GM12864 (cell line): Measurements from ENCODE around the gene BPHL.
"Not testable (repeated sequence)": the region's sequence is repeated elsewhere in the genome, so short reads cannot be mapped to it uniquely, and the experiment has no call there.

Experiments used
- DNase-seq: peaks from one replicate; pipeline ENCODE4 v3.0.0-alpha.2; 2011; ENCODE audit warnings: low read depth
- H3K4me3 ChIP-seq: 2 replicates; pipeline ENCODE4 v1.5.1; 2011; ENCODE audit warnings: mild to moderate bottlenecking, low read depth, low read length, control low read depth
- TF ChIP-seq, protein P1 (sequence below): IDR thresholded peaks from 2 replicates; pipeline ENCODE4 v1.5.1; 2011; ENCODE audit warnings: low read depth, mild to moderate bottlenecking, moderate library complexity, low read length, control low read depth, inconsistent platforms; ENCODE audit errors: missing control alignments

The BPHL gene

DNA sequence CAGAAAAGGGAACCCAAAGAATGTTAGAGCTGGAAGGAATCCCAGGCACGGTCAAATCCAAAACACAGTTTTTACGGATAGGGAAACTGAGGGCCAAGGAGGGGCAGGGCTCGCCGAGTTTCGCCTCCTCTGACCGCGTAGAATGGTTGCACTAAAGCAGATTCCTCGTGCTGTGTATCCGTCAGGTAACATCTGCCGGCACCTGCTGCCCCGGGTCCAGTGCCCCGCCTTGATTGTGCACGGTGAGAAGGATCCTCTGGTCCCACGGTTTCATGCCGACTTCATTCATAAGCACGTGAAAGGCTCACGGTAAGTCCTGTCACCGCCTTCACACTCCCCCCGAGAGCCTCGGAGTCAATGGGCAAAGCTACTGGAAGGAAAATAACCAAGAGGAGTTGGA is 21.7 kb downstream of the BPHL start:
- DNase-seq, result no peak
- no peak overlapping the region for H3K4me3 ChIP-seq
- TF ChIP-seq, protein P1, sequence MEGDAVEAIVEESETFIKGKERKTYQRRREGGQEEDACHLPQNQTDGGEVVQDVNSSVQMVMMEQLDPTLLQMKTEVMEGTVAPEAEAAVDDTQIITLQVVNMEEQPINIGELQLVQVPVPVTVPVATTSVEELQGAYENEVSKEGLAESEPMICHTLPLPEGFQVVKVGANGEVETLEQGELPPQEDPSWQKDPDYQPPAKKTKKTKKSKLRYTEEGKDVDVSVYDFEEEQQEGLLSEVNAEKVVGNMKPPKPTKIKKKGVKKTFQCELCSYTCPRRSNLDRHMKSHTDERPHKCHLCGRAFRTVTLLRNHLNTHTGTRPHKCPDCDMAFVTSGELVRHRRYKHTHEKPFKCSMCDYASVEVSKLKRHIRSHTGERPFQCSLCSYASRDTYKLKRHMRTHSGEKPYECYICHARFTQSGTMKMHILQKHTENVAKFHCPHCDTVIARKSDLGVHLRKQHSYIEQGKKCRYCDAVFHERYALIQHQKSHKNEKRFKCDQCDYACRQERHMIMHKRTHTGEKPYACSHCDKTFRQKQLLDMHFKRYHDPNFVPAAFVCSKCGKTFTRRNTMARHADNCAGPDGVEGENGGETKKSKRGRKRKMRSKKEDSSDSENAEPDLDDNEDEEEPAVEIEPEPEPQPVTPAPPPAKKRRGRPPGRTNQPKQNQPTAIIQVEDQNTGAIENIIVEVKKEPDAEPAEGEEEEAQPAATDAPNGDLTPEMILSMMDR, result no peak

DNA sequence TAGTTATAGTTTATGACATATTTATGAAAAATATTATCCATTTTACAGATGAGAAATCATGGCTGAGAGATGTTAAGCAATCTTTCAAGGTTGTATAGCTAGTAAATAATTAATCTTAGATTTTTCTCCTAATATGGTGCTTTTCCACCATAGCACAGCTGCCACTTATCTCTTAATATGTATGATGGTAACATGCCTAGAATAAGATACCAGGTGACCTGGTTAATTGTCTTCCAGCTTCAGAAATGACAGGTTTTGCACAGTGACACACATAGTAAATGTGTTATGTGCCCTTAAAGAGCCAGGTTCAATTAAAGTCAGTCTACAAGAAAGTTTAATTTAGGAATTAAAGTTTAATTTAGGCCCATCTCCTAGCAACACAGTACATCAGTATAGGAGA is 24.0 kb downstream of the BPHL start:
- TF ChIP-seq, protein P1, result no peak
- DNase-seq, result no peak
- no peak overlapping the region for H3K4me3 ChIP-seq

DNA sequence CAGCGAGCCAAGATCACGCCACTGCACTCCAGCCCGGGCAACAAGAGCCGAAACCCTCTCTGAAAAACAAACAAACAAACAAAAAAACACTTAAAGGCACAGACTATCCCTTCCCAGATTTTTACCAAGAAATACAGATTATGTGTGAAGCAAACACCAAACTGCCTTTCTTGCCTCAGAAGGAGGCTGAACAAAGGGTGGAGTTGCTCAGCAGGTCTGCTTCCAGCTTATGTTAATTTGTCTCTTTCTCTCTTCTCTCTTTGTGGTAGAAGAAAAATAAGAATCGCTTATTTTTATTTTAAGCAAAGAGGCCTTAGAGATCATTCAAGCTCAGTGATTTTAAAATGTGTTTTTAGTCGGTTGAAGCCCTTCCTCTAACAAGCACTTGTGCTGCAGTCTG is 24.6 kb downstream of the BPHL start:
- H3K4me3 ChIP-seq, result no peak overlapping the region
- no peak for DNase-seq

DNA sequence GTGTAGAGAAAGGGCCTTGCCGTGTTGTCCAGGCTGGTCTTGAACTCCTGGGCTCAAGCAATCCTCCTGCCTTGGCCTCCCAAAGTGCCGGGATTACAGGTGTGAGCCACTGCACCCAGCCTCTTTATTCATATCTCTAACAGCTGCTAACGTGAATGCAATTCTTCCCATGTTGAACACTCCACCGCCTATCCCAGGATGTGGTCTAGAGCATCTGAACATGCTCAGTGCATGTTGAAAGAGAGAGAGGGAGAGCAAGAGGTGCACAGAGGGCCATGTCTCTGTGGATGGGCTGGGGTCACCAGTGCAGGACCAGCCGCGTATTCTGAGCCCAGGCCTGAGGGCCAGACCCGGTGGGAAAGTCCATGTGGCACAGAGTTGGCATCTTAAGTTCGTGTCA is 26.1 kb downstream of the BPHL start:
- TF ChIP-seq, protein P1, result no peak
- DNase-seq, result no peak
- no peak overlapping the region for H3K4me3 ChIP-seq

More for the DNA sequence above, 24.6 kb downstream of the BPHL start:
- TF ChIP-seq, protein P1, result no peak

DNA sequence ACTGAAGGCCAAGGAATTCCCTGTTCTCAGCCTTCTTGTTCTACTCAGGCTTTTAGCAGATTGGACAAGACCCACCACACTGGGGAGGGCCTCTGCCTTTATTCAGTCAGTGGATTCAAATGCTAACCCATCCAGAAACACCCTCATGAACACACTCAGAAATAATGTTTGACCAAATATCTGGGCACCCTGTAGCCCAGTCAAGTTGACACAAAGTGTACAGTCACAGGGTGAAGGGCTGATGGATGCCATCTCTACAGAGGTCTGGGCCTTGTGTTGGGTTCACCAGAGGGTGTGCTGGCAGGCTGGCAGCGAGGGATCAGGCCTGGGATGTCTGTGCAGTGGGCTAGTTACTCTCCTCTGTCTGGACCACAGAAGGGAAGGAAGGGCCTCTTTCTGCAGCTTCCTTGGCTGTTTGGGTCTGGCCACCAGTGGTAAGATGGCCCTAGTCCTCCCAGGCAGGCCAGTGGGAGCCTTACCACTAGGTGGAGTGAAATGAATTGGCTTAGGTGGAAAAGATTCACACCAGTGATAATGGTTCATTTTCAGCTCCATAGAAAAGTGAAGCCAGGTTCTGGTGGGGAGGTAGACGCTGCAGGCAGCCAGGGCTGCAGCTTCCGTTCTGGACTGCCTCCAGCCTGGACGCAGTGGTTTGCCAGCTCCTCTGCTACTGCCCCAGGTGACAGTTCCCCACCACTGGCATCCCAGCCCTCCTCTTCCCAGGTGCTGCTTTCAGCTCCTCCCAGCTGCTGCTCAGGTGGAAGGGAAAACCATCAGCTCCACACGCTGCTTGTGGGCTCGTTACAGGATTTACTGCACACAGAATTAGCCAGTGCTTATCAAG is 29.6 kb downstream of the BPHL start:
- DNase-seq, result no peak
- H3K4me3 ChIP-seq, result no peak overlapping the region
- TF ChIP-seq, protein P1, result peak; percentile 28

DNA sequence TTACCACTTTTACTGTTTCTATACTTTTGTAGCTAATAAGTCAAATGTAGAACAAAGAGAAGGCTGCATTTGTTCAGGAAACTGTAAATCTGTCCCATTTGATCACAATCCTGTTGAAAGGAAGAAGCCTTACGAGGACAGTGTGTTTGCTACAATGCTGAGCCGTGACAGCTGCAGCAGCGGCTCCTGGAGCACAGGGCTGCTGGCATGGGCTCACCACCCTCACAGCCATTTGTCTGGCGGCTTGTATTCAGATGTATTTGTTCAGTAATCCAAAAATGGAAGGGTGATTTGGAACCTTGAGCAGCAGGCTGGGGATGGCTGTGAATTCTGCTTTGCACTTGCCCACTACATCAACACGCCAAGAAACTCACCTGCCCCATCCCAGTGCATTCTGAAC is 33.2 kb downstream of the BPHL start:
- TF ChIP-seq, protein P1, result no peak
- no peak for DNase-seq
- no peak overlapping the region for H3K4me3 ChIP-seq

DNA sequence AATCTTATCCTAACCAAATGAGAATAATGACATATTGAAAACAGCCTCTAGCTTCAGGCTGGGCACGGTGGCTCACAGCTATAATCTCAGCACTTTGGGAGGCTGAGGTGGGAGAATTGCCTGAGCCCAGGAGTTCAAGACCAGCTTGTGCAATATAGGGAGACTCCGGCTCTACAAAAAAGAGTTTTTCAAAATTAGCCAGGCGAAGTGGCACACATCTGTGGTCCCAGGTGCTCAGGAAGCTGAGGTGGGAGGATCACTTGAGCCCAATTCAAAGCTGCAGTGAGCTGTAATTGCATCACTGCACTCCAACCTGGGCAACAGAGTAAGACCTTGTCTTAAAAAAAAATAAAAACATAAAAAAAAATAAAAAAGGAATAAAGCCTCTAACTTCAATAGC is 34.2 kb downstream of the BPHL start:
- no peak for DNase-seq
- TF ChIP-seq, protein P1, result no peak
- no peak overlapping the region for H3K4me3 ChIP-seq

DNA sequence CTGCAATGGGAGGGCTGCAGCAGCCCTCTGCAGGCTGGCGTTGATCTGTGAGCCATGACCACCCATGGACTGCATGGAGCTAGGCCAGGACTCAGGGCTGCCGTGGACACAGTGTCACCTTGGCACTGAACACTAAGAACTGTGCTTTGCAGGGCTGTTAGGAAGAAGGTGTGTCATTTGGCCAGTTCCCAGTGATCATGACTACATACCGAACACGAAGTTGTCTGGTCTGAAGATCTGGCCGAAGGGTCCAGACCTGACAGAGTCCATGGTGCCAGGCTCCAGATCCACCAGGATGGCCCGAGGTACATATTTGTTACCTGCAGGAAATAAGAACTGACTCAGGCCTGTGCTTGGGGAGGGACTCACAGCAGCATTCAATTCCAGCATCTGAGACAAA is 36.9 kb downstream of the BPHL start:
- not testable (repeated sequence) for H3K4me3 ChIP-seq, DNase-seq

DNA sequence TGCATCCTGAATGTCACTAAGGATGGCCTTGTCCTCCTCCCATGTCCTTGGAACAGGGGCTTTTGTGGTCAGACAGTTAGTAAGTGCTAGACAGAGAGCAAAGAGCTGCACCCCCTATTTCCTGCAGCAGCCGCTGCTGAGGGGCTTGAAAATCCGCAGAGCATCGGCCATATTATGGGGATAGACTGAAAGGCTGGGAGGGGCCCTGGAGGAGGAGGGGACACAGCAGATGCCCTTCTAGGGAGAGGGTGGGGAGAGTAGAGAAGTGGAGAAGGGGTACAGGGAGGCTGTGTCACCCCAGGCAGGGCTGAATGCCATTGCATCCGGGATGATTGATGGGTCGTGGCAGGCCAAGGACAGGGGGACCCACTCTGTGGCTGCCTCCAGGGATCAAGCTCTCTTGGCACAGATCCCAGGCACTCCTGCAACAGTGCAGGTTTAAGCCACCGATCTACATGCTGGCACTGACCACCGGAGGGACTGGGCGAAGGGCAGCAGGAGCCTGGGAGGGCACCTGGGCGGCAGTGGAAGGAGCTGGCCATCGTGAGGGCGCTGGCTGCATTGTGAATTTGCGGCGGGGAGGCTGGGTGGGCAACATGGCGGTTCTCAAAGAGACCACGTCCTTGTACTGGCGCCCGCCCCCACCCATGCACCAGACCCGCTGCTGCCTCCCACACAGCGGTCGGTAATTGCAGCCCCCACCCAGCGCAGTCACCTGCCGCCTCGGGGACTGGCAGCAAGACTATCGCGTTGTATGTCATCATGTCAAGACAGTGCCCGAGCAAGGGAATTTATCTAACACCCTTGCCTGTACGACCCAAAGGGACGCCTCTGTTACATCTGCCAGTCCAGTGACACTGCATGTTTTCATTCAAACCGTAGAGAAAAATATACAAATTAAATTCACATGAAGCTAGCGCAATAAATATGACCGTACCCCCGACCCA is 37.9 kb downstream of the BPHL start:
- DNase-seq, result not testable (repeated sequence)
- H3K4me3 ChIP-seq, result peak overlapping the region; percentile 68
